Muscle of leg (tissue), 11 donors: Measurements from ENCODE around the gene CCL20. TPM values are rescaled to one million over a fixed set of nuclear protein-coding genes. Genes with fewer than 3 reads are reported as not detected.
"Not testable (repeated sequence)": the region's sequence is repeated elsewhere in the genome, so short reads cannot be mapped to it uniquely, and the experiment has no call there.

Source experiments
- DNase-seq: peaks from one replicate; pipeline ENCODE4 v3.0.0; 2013
- H3K27ac ChIP-seq: one replicate; pipeline ENCODE4 v1.5.1; 2013; ENCODE audit warnings: mild to moderate bottlenecking, low read length, control low read depth
- H3K27me3 ChIP-seq: one replicate; pipeline ENCODE4 v1.6.1; 2013; ENCODE audit warnings: low read length; ENCODE audit not compliant: control insufficient read depth, insufficient read depth
- H3K36me3 ChIP-seq: one replicate; pipeline ENCODE4 v1.6.1; 2013; ENCODE audit warnings: low read length; ENCODE audit not compliant: control insufficient read depth, insufficient read depth
- H3K4me1 ChIP-seq: one replicate; pipeline ENCODE4 v1.6.1; 2013; ENCODE audit warnings: low read length; ENCODE audit not compliant: control insufficient read depth, insufficient read depth
- H3K4me3 ChIP-seq: one replicate; pipeline ENCODE4 v1.5.1; 2013; ENCODE audit warnings: low read length, control low read depth
- H3K9me3 ChIP-seq: replicated peaks from 2 replicates; pipeline ENCODE4 v1.6.1; 2013; ENCODE audit warnings: low read depth, low read length; ENCODE audit not compliant: control insufficient read depth
- WGBS: methylation state at CpG from one replicate; pipeline ENCODE4 v1.1.5; 2013; ENCODE audit warnings: missing lambda C conversion rate; ENCODE audit not compliant: insufficient coverage; 5-methylcytosine and 5-hydroxymethylcytosine counted together
- polyA plus RNA-seq, 8 donors: library from polyadenylated mRNA; unstranded; fragments of 120-200 nt; gene quantifications; one replicate each; pipeline versions ENCODE4 v1.2.1 to v1.2.3, GENCODE V29; 2013; ENCODE audit warnings: inconsistent platforms in 1 of 8, low replicate concordance in 1 of 8; ENCODE audit not compliant: insufficient read length in 8 of 8, insufficient read depth in 1 of 8
- total RNA-seq: library from RNA; stranded (reverse); fragments of 120-200 nt; gene quantifications from one replicate; pipeline ENCODE4 v1.2.4, GENCODE V29; 2013

Gene CCL20
- total and polyA plus RNA-seq, 9 donors = 0.27 to 6.3 (median 2.3) TPM

- no peak overlapping the region for H3K27ac ChIP-seq
- H3K4me1 ChIP-seq = no peaks in the 10 kb centered on the region
- H3K36me3 ChIP-seq = no peaks in the 10 kb centered on the region
- WGBS = 47% methylated on average over 12 of the region's 14 CpGs
- DNase-seq = no peak
- no peak overlapping the region for H3K4me3 ChIP-seq
- H3K9me3 ChIP-seq = no peaks in the 10 kb centered on the region
- no peaks in the 10 kb centered on the region for H3K27me3 ChIP-seq
These were observed 32.5 kb upstream of the CCL20 start for GRCh38 chr2:227780981-227781615.

GRCh38 chr2:227781841-227782240, 31.8 kb upstream of the CCL20 start:
- 74% methylated on average over 7 of the region's 8 CpGs for WGBS
- no peak for DNase-seq
- H3K9me3 ChIP-seq = no peaks in the 10 kb centered on the region
- no peaks in the 10 kb centered on the region for H3K36me3 ChIP-seq
- H3K4me3 ChIP-seq = no peak overlapping the region
- no peaks in the 10 kb centered on the region for H3K4me1 ChIP-seq
- H3K27me3 ChIP-seq = no peaks in the 10 kb centered on the region
- no peak overlapping the region for H3K27ac ChIP-seq

- DNase-seq = no peak
- H3K9me3 ChIP-seq = no peaks in the 10 kb centered on the region
- no peak overlapping the region for H3K4me3 ChIP-seq
- no peaks in the 10 kb centered on the region for H3K4me1 ChIP-seq
- H3K27me3 ChIP-seq = no peaks in the 10 kb centered on the region
- H3K36me3 ChIP-seq = no peaks in the 10 kb centered on the region
- no CpG with 5 or more reads among the region's 5 CpGs for WGBS
- no peak overlapping the region for H3K27ac ChIP-seq
These were observed 30.8 kb upstream of the CCL20 start for GRCh38 chr2:227782804-227783203.

GRCh38 chr2:227783404-227784138, 30.1 kb upstream of the CCL20 start:
- Histone ChIP-seq H3K4me1 (no peaks in the 10 kb centered on the region), H3K4me3 (no peak overlapping the region), H3K9me3 (no peaks in the 10 kb centered on the region), H3K27ac (no peak overlapping the region), H3K27me3 (no peaks in the 10 kb centered on the region), H3K36me3 (no peaks in the 10 kb centered on the region)
- 79% methylated on average over 4 of the region's 12 CpGs for WGBS
- DNase-seq = peak; percentile 44

GRCh38 chr2:227785293-227785692, 28.3 kb upstream of the CCL20 start:
- Histone ChIP-seq H3K9me3 (no peaks in the 10 kb centered on the region), H3K27ac (no peak overlapping the region), H3K27me3 (no peaks in the 10 kb centered on the region), H3K36me3 (no peaks in the 10 kb centered on the region), H3K4me3 (no peak overlapping the region), H3K4me1 (no peaks in the 10 kb centered on the region)
- 40% methylated on average over 1 of the region's 1 CpG for WGBS
- DNase-seq = no peak

GRCh38 chr2:227788561-227789018, 25.1 kb upstream of the CCL20 start:
- Histone ChIP-seq H3K4me1 (no peaks in the 10 kb centered on the region), H3K27ac (no peak overlapping the region), H3K27me3 (no peaks in the 10 kb centered on the region), H3K9me3 (no peaks in the 10 kb centered on the region), H3K36me3 (no peaks in the 10 kb centered on the region), H3K4me3 (no peak overlapping the region)
- WGBS = 60% methylated on average over 2 of the region's 4 CpGs
- DNase-seq = no peak

- DNase-seq = no peak
- WGBS = 33% methylated on average over 1 of the region's 4 CpGs
- Histone ChIP-seq H3K9me3 (no peaks in the 10 kb centered on the region), H3K27ac (no peak overlapping the region), H3K36me3 (no peaks in the 10 kb centered on the region), H3K4me1 (no peaks in the 10 kb centered on the region), H3K27me3 (no peaks in the 10 kb centered on the region), H3K4me3 (no peak overlapping the region)
These were observed 23.8 kb upstream of the CCL20 start for GRCh38 chr2:227789803-227790202.

- H3K4me3 ChIP-seq = no peak overlapping the region
- H3K27ac ChIP-seq = no peak overlapping the region
- H3K4me1 ChIP-seq = no peaks in the 10 kb centered on the region
- DNase-seq = no peak
- whole genome bisulfite sequencing = 93% methylated on average over 4 of the region's 5 CpGs
- no peaks in the 10 kb centered on the region for H3K36me3 ChIP-seq
- no peaks in the 10 kb centered on the region for H3K27me3 ChIP-seq
- H3K9me3 ChIP-seq = no peaks in the 10 kb centered on the region
These were observed 20.4 kb upstream of the CCL20 start for GRCh38 chr2:227793148-227793712.

GRCh38 chr2:227796045-227796711, 17.5 kb upstream of the CCL20 start:
- Histone ChIP-seq H3K36me3 (no peaks in the 10 kb centered on the region), H3K27me3 (no peaks in the 10 kb centered on the region), H3K27ac (no peak overlapping the region), H3K4me1 (no peaks in the 10 kb centered on the region), H3K4me3 (no peak overlapping the region), H3K9me3 (no peaks in the 10 kb centered on the region)
- 90% methylated on average over 2 of the region's 12 CpGs for WGBS
- DNase-seq = no peak

- not testable (repeated sequence) for DNase-seq, H3K27me3 ChIP-seq, H3K4me3 ChIP-seq, H3K9me3 ChIP-seq, H3K4me1 ChIP-seq, H3K27ac ChIP-seq, H3K36me3 ChIP-seq
- 91% methylated on average over 4 of the region's 5 CpGs for WGBS
These were observed 16.9 kb upstream of the CCL20 start for GRCh38 chr2:227796768-227797167.
